ENCODE measurements around the gene KCNIP3.

DNA sequence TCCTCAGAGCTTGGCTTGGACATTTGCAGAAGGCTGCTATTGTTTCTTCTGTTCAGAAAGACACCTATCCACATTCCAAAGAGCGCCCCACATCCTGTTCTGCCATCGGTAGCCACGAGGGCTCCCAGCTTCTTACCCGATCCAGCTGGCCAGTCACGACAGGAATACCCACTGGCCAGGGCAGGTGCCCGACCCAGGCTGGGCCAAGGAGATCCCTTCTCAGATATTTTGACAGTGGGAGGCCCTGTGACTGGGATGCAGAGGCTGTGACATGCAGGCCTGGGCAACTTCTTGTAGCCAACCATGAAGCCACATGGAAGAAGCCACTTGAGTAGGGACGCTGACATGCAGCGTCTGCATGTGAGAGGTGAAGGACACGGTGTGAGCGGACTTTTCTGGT lies 34.5 kb downstream of the KCNIP3 start:
- TF ChIP-seq, protein P1, sequence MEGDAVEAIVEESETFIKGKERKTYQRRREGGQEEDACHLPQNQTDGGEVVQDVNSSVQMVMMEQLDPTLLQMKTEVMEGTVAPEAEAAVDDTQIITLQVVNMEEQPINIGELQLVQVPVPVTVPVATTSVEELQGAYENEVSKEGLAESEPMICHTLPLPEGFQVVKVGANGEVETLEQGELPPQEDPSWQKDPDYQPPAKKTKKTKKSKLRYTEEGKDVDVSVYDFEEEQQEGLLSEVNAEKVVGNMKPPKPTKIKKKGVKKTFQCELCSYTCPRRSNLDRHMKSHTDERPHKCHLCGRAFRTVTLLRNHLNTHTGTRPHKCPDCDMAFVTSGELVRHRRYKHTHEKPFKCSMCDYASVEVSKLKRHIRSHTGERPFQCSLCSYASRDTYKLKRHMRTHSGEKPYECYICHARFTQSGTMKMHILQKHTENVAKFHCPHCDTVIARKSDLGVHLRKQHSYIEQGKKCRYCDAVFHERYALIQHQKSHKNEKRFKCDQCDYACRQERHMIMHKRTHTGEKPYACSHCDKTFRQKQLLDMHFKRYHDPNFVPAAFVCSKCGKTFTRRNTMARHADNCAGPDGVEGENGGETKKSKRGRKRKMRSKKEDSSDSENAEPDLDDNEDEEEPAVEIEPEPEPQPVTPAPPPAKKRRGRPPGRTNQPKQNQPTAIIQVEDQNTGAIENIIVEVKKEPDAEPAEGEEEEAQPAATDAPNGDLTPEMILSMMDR (IDR thresholded peaks at IDR 0.05), result no peak
- TF ChIP-seq POLR2A (IDR thresholded peaks at IDR 0.05), result no peak

All from esophagus squamous epithelium (tissue), 4 donors.